Measurements from ENCODE around the gene DTYMK.
"Not testable (repeated sequence)": the region's sequence is repeated elsewhere in the genome, so short reads cannot be mapped to it uniquely, and the experiment has no call there.

The DTYMK gene, protein sequence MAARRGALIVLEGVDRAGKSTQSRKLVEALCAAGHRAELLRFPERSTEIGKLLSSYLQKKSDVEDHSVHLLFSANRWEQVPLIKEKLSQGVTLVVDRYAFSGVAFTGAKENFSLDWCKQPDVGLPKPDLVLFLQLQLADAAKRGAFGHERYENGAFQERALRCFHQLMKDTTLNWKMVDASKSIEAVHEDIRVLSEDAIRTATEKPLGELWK

GRCh38 chr2:241686650-241687425, at the start of gene DTYMK:
Gene DTYMK, minus strand, starts transcription at chr2:241686815. Its CDS starts 32 bp downstream, at chr2:241686783.
- TF ChIP-seq, protein P1, sequence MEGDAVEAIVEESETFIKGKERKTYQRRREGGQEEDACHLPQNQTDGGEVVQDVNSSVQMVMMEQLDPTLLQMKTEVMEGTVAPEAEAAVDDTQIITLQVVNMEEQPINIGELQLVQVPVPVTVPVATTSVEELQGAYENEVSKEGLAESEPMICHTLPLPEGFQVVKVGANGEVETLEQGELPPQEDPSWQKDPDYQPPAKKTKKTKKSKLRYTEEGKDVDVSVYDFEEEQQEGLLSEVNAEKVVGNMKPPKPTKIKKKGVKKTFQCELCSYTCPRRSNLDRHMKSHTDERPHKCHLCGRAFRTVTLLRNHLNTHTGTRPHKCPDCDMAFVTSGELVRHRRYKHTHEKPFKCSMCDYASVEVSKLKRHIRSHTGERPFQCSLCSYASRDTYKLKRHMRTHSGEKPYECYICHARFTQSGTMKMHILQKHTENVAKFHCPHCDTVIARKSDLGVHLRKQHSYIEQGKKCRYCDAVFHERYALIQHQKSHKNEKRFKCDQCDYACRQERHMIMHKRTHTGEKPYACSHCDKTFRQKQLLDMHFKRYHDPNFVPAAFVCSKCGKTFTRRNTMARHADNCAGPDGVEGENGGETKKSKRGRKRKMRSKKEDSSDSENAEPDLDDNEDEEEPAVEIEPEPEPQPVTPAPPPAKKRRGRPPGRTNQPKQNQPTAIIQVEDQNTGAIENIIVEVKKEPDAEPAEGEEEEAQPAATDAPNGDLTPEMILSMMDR (IDR thresholded peaks at IDR 0.05; ENCODE audit: low read depth, low read length) = no peak
- peak; percentile 86 for DNase-seq (ENCODE audit: extremely low read depth, low read depth)

DNA sequence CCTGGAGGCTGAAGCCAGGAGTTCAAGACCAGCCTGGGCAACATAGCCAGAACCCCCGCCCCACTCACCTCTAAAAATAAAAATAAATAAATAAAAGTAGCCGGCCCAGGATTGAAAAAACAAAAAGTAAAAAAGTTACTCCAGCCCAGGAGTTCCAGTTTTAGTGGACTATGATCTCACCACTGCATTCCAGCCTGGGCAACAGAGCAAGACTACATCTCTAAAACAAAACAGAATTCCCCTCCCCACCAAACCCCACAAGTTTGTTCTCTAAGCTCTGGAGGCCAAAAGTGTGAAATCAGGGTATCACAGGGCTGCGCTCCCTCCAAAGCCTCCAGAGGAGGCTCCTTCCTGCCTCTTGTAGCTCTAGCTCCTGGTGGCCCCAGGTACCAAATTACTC, 49.5 kb upstream of the DTYMK start:
- TF ChIP-seq, protein P1 (IDR thresholded peaks at IDR 0.05; ENCODE audit: low read depth, low read length) = no peak
- DNase-seq (ENCODE audit: extremely low read depth, low read depth) = no peak

- TF ChIP-seq, protein P1 (IDR thresholded peaks at IDR 0.05; ENCODE audit: low read depth, low read length) = no peak
These were observed 48.0 kb upstream of the DTYMK start, which contains the start of gene D2HGDH for GRCh38 chr2:241734467-241735208. Gene D2HGDH, plus strand, starts transcription at chr2:241734630. Its CDS starts 595 bp downstream, at chr2:241735225.

GRCh38 chr2:241734208-241734466, 47.5 kb upstream of the DTYMK start:
- DNase-seq (ENCODE audit: extremely low read depth, low read depth) = no peak
- TF ChIP-seq, protein P1 (IDR thresholded peaks at IDR 0.05; ENCODE audit: low read depth, low read length) = no peak

More at GRCh38 chr2:241734467-241735208, 48.0 kb upstream of the DTYMK start, which contains the start of gene D2HGDH:
- DNase-seq (ENCODE audit: extremely low read depth, low read depth) = peak; percentile 45

- TF ChIP-seq, protein P1 (IDR thresholded peaks at IDR 0.05; ENCODE audit: low read depth, low read length) = no peak
- no peak for DNase-seq (ENCODE audit: extremely low read depth, low read depth)
These were observed 47.0 kb upstream of the DTYMK start for GRCh38 chr2:241733391-241734207.

GRCh38 chr2:241732513-241733186, 46.0 kb upstream of the DTYMK start:
- TF ChIP-seq, protein P1 (IDR thresholded peaks at IDR 0.05; ENCODE audit: low read depth, low read length) = peak; percentile 9

More at GRCh38 chr2:241732513-241733186, 46.0 kb upstream of the DTYMK start:
- DNase-seq (ENCODE audit: extremely low read depth, low read depth) = not testable (repeated sequence)

Measured in AG09319 (cell line).